Gastrocnemius medialis (tissue), 4 donors: ENCODE measurements around the gene ADAMTS18.

Source experiments
- POLR2A ChIP-seq, 2 donors: fragments of 450-650 bp; IDR thresholded peaks; one replicate each; pipeline ENCODE4 v1.6.1; 2017; ENCODE audit warnings: antibody characterized with exemption in 2 of 2, mild to moderate bottlenecking in 2 of 2, moderate library complexity in 2 of 2
- TF ChIP-seq, protein P1 (sequence below), 5 experiments: fragments of 450-650 bp in 3 of 5; fragments of 200-600 bp in 2 of 5; sonication (generic) in 2 of 5; IDR thresholded peaks in 4 of 5; conservative IDR thresholded peaks in 1 of 5; 1 replicate in 4 of 5; 2 replicates in 1 of 5; pipeline ENCODE4 v1.5.1; 2016 to 2019; ENCODE audit warnings: antibody characterized with exemption in 5 of 5, mild to moderate bottlenecking in 3 of 5, moderate library complexity in 3 of 5

DNA sequence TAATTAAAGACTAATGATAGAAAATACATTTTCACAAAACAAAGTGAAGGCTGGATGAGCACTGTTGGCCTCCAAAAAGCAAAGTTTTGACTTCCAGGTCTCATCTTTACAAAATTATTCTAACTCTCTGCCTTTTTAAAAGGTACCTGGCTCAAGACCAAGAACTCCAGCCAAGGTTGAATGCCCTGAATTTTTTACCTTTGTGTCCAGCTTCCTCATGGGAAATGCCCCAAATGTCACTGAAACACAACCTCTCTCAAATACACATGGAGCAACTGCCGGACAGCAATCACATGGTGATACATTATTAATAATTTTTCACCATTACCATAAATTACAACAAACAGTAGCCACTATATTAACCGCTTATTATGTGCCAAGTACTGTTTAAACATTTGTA lies 32.2 kb downstream of the ADAMTS18 start:
- no peak for TF ChIP-seq POLR2A (IDR thresholded peaks at IDR 0.05)
- TF ChIP-seq, protein P1, sequence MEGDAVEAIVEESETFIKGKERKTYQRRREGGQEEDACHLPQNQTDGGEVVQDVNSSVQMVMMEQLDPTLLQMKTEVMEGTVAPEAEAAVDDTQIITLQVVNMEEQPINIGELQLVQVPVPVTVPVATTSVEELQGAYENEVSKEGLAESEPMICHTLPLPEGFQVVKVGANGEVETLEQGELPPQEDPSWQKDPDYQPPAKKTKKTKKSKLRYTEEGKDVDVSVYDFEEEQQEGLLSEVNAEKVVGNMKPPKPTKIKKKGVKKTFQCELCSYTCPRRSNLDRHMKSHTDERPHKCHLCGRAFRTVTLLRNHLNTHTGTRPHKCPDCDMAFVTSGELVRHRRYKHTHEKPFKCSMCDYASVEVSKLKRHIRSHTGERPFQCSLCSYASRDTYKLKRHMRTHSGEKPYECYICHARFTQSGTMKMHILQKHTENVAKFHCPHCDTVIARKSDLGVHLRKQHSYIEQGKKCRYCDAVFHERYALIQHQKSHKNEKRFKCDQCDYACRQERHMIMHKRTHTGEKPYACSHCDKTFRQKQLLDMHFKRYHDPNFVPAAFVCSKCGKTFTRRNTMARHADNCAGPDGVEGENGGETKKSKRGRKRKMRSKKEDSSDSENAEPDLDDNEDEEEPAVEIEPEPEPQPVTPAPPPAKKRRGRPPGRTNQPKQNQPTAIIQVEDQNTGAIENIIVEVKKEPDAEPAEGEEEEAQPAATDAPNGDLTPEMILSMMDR (IDR thresholded peaks at IDR 0.05 in 4 of 5, conservative IDR thresholded peaks at IDR 0.05 in 1 of 5) = no peak
